NCI-H774 (cell line): ENCODE results near the gene L3MBTL3.
"Not testable (repeated sequence)": the region's sequence is repeated elsewhere in the genome, so short reads cannot be mapped to it uniquely, and the experiment has no call there.

Source experiments
- DNase-seq: peaks from one replicate; lab custom pipeline; 2025; lab: John Stamatoyannopoulos, UW

L3MBTL3 gene

GRCh38 chr6:130076512-130076911 is 58.1 kb downstream of the L3MBTL3 start:
- no peak for DNase-seq

GRCh38 chr6:130090796-130091195 is 72.4 kb downstream of the L3MBTL3 start:
- DNase-seq = no peak

- no peak for DNase-seq
These were observed 75.2 kb downstream of the L3MBTL3 start for GRCh38 chr6:130093546-130093945.

GRCh38 chr6:130098317-130098716 is 79.9 kb downstream of the L3MBTL3 start:
- peak; percentile 28 for DNase-seq

GRCh38 chr6:130099119-130099518 is 80.7 kb downstream of the L3MBTL3 start:
- DNase-seq = no peak

- no peak for DNase-seq
These were observed 87.8 kb downstream of the L3MBTL3 start for GRCh38 chr6:130105996-130106704.

GRCh38 chr6:130107710-130108109 is 89.3 kb downstream of the L3MBTL3 start:
- DNase-seq = no peak

- DNase-seq = no peak
These were observed 92.7 kb downstream of the L3MBTL3 start for GRCh38 chr6:130111031-130111430.

- DNase-seq = no peak
These were observed 94.9 kb downstream of the L3MBTL3 start for GRCh38 chr6:130113201-130113710.

- DNase-seq = no peak
These were observed 96.7 kb downstream of the L3MBTL3 start for GRCh38 chr6:130115036-130115435.

- DNase-seq = no peak
These were observed 97.9 kb downstream of the L3MBTL3 start for GRCh38 chr6:130116273-130116672.

GRCh38 chr6:130117187-130117701 is 98.9 kb downstream of the L3MBTL3 start:
- DNase-seq = not testable (repeated sequence)

GRCh38 chr6:130118236-130118635 is 99.9 kb downstream of the L3MBTL3 start:
- no peak for DNase-seq

- DNase-seq = no peak
These were observed 100.8 kb downstream of the L3MBTL3 start for GRCh38 chr6:130119211-130119610.

- DNase-seq = no peak
These were observed 102.3 kb downstream of the L3MBTL3 start for GRCh38 chr6:130120731-130121130.

- DNase-seq = no peak
These were observed 103.9 kb downstream of the L3MBTL3 start for GRCh38 chr6:130122243-130122642.

- DNase-seq = no peak
These were observed 108.8 kb downstream of the L3MBTL3 start for GRCh38 chr6:130127195-130127594.

GRCh38 chr6:130128326-130128725 is 109.9 kb downstream of the L3MBTL3 start:
- DNase-seq = no peak

GRCh38 chr6:130129762-130130246 is 111.4 kb downstream of the L3MBTL3 start:
- no peak for DNase-seq

- DNase-seq = no peak
These were observed 113.9 kb downstream of the L3MBTL3 start for GRCh38 chr6:130132286-130132701.

GRCh38 chr6:130134582-130134981 is 116.2 kb downstream of the L3MBTL3 start:
- DNase-seq = no peak

- DNase-seq = no peak
These were observed 118.4 kb downstream of the L3MBTL3 start for GRCh38 chr6:130136798-130137197.

GRCh38 chr6:130138116-130138908 is 119.9 kb downstream of the L3MBTL3 start:
- no peak for DNase-seq
